ENCODE results near the gene CFDP1.

Gene CFDP1

GRCh38 chr16:75263291-75263962, 169.9 kb downstream of the CFDP1 start:
- no peak for DNase-seq

- no peak for DNase-seq
Observed at GRCh38 chr16:75262800-75263127, 170.5 kb downstream of the CFDP1 start.

GRCh38 chr16:75262104-75262799, 171.1 kb downstream of the CFDP1 start:
- DNase-seq = no peak

GRCh38 chr16:75261590-75262078, 171.7 kb downstream of the CFDP1 start:
- DNase-seq = no peak

GRCh38 chr16:75260851-75261589, 172.3 kb downstream of the CFDP1 start:
- DNase-seq = no peak

DNA sequence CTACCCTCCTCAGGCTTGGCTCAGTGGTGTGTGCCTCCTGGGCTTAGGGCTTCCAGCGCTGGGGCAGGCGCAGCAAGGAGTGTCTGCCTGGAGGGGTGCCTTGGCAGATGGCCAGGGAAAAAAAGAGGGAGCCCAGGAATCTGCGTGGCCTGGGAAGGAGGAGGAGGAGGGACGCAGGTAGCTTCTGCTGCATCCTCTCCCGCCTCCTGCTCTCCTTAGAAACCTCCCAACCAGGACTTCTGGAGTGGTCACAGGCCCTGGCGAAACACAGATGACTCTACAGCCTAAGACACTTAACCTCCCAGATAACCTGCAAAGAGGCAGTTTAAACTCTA, 174.5 kb downstream of the CFDP1 start:
- no peak for DNase-seq

- no peak for DNase-seq
Observed at GRCh38 chr16:75257886-75258806, 175.2 kb downstream of the CFDP1 start.

- peak; percentile 13 for DNase-seq
Observed at GRCh38 chr16:75256696-75257343, 176.5 kb downstream of the CFDP1 start.

GRCh38 chr16:75256059-75256571, 177.2 kb downstream of the CFDP1 start:
- no peak for DNase-seq

DNA sequence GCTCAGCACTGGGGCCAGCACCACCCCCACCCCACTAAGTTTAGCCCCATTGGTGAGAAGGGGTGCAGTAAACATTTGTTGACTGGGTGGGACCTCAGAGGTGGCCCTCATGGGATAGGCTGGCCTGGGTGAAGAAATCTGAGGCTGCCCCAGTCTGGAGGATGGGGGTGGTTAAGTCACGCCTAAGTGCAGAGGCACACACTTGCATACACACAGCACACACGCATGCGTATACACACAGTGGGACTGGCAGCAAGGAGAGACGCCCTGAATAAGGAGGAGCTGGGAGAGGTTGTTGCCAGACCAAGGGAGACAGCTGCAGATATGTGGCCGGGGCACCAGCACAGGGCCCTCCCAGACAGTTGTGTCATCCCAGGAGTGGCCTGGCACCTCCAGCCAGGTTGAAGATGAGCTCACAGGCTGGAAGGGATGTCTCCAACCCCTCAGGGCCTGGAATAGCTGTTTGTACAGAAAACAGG, 178.9 kb downstream of the CFDP1 start:
- DNase-seq = no peak

- no peak for DNase-seq
Observed at GRCh38 chr16:75252946-75253911, 180.1 kb downstream of the CFDP1 start.

DNA sequence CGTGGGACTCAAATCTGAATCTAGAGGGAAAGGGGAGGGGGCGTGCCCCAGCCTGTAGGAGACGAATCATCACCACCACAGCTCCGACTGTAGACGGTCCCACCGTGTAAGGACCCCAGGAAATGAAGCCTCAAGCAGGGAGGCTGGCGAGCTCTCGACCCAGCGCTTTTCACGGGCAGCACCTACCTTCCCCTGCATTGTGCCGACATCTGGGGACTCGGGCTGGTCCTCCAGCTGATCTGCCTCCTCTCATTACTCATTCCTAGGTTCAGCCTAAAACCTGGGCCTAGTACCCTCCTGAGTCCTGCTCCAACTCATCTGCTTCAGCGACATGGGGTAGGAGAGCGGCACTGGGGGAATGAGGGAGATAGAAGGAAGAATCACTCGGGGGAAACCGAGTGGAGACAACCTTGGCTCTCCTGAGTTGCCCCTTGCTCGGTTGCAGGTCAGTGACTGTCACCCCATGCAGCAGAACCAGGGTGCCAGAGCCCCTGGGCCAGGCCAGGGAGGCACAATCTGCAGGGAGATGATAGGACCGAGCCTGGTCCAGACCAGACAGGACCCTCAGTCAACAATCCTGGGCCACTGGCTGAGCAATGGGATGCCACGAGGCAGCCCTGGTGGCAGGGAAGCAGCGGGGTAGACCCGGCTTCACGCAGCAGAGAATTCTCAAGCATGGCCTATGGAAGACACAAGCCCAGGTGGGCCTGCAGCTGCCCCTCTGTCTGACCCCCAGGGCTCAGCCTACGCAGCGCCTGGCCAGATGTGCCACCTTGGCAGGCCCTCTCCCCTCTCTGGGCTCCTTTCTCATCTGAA, 181.0 kb downstream of the CFDP1 start:
- DNase-seq = no peak

GRCh38 chr16:75251280-75252048, 181.8 kb downstream of the CFDP1 start, which contains the start of gene BCAR1:
BCAR1 (minus strand) TSS chr16:75251624; CDS start chr16:75251482, 142 bp downstream.
- DNase-seq = peak; percentile 38

DNA sequence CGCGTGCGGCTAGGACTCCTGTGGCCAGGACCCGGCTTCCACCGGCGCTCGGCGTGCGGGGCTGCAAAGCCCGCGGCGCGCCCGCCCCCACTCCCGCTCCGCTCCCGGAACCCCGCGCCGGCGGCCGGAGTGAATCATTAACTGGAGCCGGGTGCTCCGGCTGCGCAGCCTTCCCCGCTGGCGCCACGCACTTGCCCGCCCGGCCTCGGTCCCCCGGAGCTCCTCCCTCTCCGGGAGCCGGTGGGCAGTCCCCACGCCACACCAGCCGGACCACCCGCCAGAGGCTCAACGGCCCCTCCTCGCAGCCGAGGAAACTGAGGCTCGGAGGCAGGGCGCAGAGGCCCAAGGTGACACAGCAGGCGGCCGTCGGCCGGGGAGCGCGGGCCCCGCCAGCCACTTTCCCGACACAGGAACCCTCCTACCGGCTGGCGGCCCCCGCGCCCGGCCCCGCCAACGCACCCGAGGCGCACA, 182.5 kb downstream of the CFDP1 start:
- no peak for DNase-seq

- DNase-seq = no peak
Observed at GRCh38 chr16:75250089-75250808, 183.1 kb downstream of the CFDP1 start.

DNA sequence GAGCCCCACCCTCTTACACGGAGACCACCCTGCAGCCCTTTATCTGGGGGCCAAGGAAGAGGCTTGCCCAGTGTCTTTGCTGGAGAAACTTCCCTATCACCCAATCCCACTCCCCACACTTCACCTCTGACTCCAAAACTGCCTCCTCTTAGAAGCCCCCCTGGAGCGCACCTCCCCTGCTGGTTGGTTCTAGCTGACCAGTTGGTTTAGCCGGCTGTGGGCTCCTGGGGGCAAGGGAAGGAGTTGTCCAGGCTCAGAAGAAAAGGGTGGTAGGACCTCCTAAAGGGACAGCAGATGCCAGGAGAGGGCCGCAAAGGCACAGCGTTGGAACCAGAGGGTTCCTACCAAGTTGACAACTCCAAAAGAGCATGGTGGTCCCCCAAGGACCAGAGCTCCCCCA, 183.9 kb downstream of the CFDP1 start:
- DNase-seq = no peak

GRCh38 chr16:75248536-75249380, 184.5 kb downstream of the CFDP1 start:
- DNase-seq = no peak

Measured in NCI-H748 treated with DMSO at 0.1 percent for 48 hours (cell line).